Stimulated activated CD4-positive, alpha-beta T cell treated with anti-CD3 and anti-CD28 coated beads, TNF-alpha, amount 100 ng/mL, for 24 hours (primary cell): ENCODE results near the gene TMC6.
"Not testable (repeated sequence)": the region's sequence is repeated elsewhere in the genome, so short reads cannot be mapped to it uniquely, and the experiment has no call there.

Experiments
- DNase-seq, 3 experiments: peaks; one replicate each; pipeline ENCODE4 v3.0.0-alpha.2; 2020; ENCODE audit warnings: low read depth in 3 of 3

The TMC6 gene, protein sequence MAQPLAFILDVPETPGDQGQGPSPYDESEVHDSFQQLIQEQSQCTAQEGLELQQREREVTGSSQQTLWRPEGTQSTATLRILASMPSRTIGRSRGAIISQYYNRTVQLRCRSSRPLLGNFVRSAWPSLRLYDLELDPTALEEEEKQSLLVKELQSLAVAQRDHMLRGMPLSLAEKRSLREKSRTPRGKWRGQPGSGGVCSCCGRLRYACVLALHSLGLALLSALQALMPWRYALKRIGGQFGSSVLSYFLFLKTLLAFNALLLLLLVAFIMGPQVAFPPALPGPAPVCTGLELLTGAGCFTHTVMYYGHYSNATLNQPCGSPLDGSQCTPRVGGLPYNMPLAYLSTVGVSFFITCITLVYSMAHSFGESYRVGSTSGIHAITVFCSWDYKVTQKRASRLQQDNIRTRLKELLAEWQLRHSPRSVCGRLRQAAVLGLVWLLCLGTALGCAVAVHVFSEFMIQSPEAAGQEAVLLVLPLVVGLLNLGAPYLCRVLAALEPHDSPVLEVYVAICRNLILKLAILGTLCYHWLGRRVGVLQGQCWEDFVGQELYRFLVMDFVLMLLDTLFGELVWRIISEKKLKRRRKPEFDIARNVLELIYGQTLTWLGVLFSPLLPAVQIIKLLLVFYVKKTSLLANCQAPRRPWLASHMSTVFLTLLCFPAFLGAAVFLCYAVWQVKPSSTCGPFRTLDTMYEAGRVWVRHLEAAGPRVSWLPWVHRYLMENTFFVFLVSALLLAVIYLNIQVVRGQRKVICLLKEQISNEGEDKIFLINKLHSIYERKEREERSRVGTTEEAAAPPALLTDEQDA

DNA sequence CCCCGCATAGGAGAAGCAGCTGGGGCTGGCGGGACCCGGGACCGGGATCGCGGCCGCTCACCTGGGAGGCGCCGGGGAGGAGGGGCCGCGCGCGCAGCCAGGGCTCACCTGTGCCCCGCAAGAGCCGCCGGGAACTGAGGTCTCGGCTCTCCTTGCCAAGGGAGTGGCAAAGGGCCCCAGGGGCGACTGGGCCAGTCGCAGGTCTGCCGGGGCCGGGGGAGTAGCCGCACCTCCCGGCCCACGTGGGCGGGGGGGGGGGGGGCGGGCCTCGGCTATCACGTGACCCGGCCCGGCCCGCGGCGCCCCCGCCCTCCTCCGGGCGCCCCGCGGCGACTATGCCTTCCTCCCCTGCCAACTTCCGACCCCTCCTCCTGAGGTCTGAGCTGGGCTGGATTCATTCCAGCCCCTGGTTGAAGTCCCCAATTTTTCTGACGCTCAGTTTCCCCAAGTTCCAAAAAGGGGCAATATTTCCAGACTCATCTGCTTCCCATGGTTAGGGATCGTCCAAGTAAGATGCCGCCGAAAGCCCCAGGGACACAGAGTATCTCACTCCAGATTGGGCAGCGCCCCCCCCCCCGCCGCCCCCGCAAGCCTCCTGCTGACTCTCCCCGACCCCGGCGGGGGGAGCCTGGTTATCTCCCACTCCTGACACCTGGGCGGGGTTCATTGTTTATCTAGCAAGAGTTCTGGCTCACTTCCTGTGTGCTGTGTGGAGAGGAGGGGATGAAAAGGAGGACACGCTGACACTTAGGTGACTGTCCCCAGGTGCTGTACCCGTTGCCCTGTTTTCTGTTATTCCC is at the start of gene TMC6:
TMC6 (minus strand) TSS at position 205 of the 800 bp plus-strand sequence. CDS start 1,923 bp downstream, outside the sequence.
- DNase-seq = peak in 1 of 3 experiments; percentile 62

DNA sequence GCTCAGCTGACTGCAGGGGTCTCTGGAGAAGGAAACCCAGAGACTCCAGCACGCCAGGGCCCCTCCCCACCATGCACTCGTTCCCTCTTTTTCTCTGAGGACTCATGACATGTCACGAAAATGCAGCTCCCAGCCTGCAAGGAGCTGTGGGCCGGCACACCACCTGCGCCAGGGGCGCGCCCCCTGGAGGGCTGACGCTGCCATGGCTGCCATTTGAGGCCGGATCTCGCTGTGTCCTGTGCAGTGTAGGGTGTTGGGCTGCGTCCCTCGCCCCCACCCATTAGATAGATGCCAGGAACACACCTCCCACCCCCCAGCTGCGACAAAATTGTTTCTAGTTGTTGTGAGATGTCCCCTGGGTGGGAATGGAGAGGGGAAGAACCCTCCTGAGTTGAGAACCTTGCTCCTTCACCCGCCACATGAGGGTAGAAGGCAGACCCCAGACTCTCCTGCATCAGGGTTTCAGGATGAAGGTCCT is 48.0 kb upstream of the TMC6 start:
- peak; percentile 60 to 73 (median 65) for DNase-seq

DNA sequence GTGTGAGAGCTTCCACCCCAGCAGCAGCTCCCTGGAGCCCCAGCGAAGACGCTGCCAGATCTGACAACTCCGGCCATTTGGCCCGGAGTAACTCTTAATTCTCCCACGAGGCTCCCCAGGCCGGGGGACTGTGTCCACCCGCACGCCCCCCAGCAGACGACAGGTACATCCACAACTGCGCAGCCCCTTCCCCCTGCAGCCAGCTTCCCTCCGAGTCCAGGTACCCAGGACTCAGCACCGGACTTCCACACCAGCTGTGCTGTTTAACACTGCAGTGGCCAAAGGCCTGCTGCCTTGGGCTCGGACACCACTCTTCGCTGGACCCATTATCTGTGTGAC is 47.1 kb upstream of the TMC6 start:
- no peak for DNase-seq

DNA sequence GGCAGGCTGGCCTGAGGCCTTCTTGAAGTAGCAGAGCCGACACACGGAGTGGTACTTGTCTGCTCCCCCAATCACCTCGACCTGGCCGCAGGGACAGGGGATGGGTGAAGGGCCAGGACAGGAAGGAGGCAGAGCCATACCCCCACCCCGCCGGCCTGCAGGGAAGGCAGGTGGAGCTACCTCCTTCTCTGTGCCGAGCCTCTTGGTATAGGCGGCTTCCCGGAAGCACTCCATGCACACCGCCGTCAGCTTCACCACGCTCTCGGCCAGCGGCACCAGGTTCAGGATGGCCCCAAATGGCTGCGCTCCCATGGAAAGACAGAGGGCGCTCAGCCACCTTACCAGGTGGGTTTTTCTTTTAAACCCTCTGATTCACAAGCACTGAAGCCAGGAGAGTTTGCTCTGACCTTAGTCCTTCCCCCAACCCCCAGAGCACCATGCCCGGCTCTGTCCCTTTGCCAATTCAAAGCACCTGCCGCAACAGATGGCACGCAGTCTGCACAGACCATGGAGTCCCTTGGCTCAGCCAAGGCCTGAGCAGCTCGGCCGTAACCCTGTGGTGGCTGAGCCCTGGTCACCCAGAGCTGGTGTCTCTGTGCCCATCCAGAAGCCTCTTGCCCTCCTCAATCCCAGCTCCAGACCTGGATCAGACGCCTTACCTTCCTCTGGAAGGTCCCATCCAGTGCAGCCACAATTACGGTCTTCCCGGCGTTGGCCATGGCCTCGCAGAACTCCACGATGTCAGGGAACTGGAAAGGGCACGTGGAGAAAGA is 46.5 kb upstream of the TMC6 start:
- DNase-seq = no peak

DNA sequence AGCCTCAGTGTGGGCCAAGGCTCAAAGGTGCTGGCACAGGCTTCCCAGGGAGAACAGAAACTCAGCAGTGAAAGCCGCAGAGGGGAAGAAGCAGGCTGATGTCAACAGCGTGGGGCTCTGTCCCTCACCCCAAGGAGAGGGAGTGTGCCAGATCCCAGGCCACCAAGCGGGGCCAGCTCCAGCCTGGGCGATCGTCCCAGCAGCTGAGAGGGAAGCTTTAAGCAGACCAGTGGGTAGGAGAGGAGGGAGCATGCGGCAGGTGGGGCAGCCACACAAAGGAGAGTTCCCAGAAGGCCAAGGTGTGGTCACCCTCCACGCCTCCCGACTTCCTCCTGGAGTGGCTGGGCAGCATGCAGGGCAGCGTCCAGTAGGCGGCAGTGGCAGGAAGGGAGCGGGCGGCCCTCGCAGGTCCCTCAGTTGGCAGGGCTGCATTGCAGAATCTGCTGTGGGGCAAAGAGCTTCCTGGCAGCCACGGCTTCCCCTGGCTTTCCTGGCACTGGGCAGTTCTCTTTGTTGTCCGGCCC is 45.9 kb upstream of the TMC6 start:
- DNase-seq = no peak

DNA sequence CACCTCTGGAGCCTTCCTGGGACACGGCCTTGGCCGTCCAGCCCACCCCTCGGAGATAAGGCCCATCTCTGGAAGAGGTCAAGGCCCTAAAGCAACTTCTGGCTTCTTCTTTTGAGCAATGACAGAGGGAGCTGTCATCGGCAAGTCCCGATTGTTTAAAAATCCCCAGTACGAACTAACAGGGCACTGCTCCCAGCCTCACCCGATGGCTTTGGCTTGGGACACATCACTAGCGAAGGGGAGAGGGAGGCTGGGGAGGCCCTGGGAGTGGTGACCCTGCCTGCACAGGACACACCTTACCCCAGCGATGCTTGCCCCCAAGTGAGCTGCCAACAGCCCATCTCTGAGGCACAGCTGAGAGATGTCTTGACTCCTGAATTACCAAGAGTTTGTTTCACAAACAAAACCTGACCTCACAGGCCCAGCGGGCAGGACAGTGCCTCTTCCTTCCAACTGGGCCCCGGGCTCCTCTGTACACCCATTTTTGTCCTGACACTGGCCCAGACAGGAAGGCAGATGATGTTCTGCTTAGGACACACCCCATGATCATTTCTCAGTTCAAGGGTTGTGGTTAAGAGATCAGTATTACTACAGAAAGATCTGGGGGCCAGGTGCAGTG is 44.7 kb upstream of the TMC6 start:
- no peak for DNase-seq

DNA sequence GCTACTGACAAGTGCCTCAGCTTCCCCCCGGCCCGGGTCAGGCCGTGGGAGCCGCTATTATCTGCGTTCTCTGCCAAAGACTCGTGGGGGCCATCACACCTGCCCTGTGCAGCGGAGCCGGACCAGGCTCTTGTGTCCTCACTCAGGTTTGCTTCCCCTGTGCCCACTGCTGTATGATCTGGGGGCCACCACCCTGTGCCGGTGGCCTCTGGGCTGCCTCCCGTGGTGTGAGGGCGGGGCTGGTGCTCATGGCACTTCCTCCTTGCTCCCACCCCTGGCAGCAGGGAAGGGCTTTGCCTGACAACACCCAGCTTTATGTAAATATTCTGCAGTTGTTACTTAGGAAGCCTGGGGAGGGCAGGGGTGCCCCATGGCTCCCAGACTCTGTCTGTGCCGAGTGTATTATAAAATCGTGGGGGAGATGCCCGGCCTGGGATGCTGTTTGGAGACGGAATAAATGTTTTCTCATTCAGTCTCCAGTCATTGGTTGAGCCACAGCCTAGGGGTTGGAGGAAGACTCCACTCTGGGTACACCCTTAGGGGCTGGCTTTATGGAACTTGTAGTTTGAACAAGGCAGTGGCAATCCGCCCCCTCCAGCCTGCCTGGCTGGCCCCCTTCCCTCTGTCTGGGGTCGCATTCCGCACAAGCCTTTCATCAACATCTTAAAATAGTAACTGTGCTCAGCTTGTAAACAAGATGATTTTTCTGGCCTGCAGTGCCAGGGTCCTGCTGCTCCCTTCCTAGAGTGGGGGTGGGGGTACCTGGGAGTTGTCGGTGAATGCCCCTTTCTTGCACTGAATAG is 43.9 kb upstream of the TMC6 start:
- DNase-seq = no peak

DNA sequence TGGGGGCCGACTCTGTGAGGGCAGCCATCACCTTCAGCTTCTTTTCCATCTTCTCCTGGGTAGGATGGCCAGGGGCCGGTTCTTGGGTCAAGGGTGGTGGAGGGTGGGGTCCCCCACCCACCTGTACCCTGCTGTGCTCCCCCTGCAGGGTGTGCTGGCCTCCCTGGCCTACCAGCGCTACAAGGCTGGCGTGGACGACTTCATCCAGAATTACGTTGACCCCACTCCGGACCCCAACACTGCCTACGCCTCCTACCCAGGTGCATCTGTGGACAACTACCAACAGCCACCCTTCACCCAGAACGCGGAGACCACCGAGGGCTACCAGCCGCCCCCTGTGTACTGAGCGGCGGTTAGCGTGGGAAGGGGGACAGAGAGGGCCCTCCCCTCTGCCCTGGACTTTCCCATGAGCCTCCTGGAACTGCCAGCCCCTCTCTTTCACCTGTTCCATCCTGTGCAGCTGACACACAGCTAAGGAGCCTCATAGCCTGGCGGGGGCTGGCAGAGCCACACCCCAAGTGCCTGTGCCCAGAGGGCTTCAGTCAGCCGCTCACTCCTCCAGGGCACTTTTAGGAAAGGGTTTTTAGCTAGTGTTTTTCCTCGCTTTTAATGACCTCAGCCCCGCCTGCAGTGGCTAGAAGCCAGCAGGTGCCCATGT is 43.2 kb upstream of the TMC6 start:
- not testable (repeated sequence) for DNase-seq

DNA sequence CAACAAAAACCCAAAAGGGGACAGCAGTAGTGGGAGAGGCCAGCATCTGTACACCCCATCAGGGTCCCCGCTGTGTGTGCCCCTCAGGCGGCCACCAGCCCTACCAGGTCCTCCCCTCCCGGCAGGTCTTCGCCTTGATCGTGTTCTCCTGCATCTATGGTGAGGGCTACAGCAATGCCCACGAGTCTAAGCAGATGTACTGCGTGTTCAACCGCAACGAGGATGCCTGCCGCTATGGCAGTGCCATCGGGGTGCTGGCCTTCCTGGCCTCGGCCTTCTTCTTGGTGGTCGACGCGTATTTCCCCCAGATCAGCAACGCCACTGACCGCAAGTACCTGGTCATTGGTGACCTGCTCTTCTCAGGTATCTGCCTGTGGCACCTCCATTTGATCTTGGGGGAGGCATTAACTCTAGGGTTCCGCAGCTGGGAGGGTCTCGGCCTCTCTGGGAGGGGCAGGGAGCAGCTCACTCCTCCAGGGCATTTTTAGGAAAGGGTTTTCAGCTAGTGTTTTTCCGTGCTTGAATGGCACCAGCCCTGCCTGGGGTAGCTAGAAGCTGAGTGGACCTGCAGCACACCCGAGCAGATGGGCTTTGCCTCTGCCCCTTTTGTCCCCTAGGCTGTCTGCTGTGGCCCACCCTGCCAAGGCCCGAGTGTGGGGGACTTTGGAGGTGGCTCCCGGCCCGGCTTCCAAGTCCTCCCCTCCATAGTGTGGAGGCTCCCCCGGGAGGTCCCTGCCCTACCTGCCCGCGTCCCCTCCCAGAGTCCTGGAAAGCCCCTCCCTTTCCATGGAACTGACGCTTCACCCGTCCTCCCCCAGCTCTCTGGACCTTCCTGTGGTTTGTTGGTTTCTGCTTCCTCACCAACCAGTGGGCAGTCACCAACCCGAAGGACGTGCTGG is 42.4 kb upstream of the TMC6 start:
- no peak for DNase-seq

DNA sequence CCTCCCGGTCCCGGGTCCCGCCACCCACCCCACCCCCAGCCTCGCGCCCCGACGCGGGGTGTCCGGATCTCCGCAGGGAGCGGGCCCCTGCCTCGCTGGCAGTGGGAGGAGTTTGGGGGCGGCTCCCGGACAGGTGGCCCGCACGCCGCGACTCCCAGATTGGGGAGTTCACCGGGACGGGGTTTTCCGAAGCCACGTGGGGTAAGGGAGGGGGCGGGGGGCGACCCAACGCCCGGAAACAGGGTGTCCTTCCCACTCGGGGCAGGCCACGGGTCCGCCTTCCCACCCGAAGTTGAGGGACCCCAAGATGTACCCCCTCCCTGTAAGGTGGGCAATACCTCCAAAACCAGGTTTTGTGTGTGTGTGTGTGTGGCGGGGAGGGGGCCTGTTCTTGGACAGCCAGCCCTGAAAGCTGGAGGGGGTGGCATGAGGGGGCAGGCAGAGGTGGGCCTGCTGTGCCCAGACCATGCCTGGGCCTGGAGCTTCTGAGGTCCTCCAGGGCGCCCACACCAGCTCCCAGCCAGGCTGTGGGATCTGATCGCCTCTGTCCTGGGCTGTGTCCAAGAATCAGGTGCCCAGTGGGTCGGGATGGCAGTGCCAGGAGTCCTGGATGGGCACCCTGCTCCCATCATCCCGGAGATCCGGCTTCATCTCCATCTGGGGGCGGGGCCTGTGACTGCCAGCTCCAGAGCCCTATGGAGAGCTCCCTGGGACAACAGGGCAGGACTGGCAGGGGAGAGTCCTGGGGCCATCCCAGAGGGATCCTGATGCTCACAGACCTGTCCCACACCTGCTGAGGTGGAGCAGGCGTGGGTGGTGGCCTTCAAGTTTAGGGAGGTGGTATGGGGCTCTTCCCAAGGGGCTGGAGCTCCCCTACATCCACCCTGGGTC is 40.6 kb upstream of the TMC6 start:
- peak; percentile 35 to 66 (median 36) for DNase-seq

DNA sequence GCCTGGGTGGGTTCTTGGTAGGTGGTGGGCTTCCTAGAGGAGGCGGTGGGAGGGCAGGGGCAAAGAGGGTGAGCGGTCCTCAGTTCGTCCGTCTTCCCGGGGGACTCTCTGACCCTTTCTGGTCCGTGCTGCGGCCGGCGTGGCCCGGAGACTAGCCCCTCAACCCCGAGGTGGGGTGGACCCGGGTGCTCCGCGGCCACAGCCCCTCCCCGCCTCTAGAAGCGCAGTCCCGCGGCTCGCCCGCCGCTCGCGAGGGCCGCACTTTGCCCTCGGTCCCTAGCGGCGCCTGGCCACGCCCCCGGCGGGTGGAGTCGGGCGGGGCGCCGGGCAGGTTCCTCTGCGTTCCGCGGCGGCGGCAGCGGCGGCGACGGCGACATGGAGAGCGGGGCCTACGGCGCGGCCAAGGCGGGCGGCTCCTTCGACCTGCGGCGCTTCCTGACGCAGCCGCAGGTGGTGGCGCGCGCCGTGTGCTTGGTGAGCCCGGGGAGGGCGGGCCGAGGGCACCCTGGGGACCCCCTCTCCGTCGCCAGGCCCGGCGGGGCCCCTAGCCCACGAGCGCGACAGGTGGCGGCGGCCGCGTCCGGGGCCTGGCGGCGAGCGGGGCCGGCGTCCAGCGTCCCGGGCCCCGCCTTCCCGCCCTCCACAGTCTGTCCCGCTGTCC is 39.8 kb upstream of the TMC6 start, which contains the start of gene SYNGR2:
SYNGR2 (plus strand) TSS at position 340 of the 661 bp plus-strand sequence; CDS start at position 376, 36 bp downstream.
- DNase-seq = peak; percentile 72 to 85 (median 80)

DNA sequence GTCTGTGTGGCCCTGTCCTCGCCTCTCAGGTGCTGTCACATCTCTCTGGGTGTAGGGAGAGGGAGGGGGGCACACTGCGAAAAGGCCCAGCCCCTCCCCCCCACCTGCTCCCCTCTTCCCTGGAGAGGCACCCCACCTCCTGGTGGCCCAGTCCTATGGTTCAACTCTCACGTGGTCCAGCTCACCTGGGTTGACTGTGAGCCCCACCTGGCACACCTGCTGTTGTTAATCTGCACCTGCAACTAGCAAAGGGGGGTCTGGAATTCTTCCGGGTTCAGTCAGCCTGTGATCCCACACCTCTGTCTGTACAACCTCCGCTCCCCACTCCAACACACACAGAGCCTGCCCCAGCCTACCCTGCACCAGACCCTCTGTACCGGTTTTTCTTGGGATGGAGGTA is 37.9 kb upstream of the TMC6 start:
- DNase-seq = no peak

DNA sequence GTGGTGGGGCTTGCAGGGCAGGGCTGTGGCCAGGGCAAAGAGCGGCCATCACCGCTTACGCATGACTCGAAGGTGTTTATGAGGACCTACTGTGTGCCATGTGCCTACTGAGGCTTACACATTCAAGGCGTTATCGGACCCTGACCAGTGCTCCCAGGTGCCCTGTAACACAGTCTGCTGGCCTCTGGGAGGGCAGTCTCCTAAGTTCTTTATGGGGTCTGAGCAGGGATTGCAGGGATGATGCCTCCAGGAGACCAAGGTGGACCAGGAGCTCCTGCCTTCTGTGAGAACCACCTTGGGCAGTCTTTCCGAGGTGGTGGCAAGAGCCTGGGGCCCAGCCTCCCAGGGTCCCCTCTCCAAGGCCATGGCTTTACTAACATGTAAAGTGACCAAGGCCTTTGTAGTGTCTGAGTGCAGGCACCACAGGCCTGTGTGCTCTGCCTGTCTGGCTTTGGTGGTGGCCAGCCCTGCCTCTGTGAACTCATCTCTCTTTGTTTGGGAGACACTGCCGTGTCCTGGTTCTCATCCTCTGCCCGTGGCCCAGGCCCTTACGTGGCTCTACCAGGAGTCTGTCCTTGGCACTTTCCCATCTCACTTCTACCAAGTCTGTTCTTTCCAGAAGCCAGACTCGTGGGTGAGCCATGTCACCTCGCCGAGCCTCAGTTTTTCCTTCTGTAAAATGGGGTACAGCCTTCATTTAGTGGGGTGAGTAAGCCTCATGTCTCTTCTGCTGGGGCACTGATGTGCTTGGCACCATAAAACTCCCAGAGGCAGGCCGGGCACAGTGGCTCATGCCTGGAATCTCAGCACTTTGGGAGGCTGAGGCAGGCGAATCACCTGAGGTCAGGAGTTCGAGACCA is 36.4 kb upstream of the TMC6 start:
- DNase-seq = no peak

DNA sequence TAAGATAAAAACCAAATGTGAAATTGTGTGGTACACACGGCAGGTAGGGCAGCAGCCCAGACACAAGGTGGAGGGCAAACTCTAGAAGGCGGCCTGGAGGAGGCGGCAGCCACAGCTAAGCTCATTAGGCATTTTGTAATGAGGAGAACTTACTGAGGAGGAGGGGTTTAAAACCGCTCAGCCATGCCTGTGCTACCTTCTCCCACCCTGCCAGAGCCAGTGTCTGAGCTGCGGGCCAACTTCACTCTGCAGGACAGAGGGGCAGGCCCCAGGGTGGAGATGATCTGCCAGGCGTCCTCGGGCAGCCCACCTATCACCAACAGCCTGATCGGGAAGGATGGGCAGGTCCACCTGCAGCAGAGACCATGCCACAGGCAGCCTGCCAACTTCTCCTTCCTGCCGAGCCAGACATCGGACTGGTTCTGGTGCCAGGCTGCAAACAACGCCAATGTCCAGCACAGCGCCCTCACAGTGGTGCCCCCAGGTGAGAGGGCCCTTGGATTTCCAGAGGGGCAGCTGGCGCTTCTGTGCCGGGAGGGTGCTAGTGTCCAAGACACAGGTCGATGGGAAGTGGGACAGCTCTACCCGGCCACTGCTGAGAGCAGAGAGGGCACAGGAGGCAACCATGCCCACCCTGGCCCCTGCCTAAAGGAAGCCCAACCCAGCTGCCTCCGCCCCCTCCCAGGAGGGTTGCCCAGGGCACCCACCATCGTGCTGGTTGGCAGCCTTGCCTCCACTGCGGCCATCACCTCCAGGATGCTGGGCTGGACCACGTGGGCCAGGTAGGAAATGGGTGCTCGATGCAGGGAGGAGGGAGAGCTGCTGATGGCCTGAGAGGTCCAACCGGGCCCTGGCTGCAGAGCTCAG is 35.6 kb upstream of the TMC6 start:
- DNase-seq = no peak
